ENCODE data around the gene ABCD4.
"Not testable (repeated sequence)": the region's sequence is repeated elsewhere in the genome, so short reads cannot be mapped to it uniquely, and the experiment has no call there.

The ABCD4 gene

DNA sequence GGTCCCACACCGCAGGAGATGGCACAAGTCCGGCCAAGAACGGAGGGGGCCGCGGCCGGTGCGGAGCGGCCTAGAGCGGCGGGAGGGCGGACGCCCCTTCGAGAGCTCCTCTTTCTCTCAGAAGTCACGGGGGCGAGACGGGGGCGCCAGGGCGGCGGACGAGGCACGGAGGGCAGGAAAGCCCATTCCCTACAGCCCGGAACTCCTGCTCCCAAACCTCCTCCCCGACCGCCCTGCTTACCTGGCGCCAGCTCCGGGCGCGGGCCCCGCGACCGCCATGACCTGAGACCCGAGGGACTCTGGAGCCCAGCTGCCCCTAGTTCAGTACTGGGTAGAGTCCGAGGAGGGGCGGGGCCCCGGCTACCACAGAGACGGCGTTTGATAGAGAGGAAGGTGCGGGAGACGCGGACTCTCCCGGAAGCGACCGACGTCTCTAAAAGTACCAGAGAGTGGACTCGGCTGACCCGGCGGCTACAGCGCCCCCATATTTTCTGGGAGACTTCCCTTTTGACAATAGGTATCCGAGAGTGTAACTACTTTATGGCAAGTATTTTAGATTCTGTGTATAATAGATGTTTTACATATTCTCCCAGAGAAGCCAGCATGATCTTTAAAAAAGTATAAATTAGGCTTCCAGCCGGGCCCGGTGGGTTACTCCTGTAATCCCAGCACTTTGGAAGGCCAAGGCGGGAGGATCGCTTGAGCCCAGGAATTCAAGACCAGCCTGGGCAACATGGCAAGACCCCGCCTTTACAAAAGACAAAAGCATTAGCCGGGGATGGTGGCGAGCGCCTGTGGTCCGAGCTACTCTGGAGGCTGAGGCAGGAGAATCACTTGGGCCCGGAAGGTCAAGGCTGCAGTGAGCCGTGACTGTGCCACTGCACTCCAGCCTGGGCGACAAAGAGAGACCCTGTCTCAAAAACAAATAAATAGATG is at the start of gene ABCD4:
TSS of gene ABCD4 (minus strand) at position 301 of the 936 bp plus-strand sequence. CDS start at position 279, 22 bp downstream.
- DNase-seq (ENCODE audit: low read depth) = peak; percentile 60

DNA sequence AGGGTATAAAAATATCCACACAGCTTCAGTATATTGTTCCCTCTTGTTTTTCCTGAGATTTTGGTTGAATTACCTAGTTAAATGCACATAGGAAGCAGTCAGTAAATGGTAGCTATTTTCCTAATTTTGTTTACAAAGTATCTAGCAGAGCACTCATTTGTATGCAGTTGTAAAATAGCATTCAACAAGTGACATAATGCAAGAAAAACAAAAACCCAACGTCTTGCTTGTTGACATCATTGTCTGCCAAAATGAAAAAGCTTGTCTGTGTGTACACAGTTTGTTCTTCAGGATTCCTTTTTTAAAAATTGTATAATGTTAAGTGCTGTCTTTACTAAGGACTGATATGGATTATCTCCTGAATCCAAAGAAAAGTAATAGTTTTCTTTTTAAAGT is 48.2 kb upstream of the ABCD4 start:
- DNase-seq (ENCODE audit: low read depth) = no peak

DNA sequence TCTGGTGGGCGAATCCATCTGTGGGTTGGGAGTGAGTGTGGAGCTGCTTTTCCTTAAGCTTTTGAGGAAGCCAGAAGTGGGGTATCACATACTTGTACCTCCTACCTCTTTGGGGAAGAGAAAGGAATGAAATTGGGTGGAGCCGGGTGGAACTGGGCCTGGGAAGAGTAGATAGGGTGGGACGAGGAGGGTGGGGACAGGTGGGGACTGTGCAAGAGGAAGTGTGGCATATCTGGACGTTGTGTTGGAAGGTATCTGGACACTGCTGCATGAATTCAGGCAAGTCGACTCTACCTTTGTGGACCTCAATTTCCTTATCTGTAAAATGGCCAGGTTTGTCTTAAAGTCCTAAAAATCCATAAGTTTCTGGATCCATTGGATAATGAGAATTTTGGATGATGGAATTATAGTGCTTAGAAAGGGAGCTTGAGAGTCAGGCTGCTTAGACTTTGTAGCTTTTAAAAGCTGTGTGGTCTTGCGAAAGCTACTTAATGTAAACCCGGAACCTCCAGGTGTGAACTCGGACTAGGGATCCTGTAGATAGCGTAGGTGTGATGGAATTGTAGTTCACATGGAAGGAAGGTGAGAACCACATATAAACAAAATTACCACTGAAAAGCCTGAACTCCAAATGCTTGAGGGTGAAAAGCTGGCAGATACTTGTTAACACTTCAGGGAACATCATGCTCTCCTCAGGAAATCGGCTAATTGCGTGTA is 47.6 kb upstream of the ABCD4 start:
- no peak for DNase-seq (ENCODE audit: low read depth)

DNA sequence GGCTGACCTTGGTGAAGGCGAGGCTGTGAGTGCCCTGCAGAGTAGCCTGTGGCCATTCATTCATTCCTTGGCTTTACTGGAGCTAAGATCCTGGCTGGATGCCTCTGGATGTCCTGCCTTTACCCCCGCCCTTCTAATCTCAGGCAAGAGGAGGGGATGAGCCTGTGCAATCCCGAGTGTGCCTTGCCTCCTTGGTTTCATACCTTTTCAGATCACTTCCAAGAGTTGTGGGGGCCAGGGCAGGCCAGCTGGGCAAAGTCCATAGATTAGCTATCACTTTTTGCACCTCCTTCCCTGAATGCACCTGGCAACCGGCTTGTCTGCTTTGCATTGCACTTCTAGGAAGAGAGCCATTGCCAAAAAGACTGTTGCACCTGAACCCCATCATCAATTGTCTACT is 47.0 kb upstream of the ABCD4 start:
- DNase-seq (ENCODE audit: low read depth) = no peak

DNA sequence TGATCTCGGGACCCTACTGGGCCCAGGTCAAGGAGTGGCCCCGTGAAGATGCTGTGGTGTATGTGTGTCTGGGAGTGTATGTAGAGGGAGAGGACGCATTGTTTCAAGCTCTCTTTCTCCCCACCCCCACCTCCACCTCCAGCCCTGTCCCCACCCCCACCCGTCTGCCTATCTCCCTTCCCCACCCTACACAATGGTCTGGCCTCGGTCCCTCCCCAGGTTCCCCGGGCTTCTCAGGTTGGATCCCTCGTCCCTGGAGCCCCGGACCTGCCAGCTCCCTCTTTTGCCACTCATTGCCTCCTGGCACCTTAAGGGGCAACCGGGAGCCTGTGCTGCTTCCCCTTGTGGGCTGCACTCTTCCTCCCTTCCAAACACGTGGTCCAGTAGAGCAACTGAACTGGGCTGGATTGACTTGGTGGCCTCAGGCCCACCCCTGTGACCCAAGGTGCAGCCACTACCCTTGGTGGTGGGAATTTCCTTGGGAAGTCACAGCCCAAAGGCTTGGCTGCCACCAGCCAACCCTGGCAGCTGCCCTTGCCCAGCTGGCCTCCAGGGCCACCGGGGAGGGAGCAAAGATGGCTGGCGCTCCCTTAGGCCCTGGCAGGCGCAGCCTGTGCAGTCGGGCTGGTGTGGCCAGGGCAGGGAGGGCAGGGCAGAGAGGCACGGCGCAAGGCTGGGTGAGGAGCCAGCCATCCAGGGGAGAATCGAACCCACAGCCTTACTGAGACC is 46.2 kb upstream of the ABCD4 start:
- no peak for DNase-seq (ENCODE audit: low read depth)

DNA sequence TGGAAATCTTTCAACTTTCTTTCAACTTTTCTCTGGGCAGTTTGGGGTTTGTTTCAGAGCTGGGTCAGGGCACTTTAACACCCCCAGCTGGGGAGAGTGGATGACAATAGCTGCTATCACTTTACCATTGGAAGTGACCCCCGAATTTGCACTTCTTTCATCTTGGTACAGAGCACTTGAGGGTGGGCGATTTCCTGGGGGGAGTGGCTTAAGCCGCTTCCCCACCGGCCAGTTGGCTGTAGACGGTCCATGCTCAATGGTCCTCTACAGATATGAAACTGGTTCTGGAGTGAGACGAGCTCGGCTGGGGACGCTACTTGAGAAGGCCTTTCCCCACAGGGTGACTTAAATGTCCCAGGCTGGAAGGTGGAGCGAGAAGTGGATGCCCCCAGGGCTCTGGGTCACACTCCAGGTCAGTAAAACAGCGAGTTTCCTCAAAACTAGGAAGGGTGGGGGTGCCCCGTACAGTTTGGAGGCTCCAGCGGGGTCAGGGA is 45.6 kb upstream of the ABCD4 start, which contains the start of gene VRTN:
TSS of gene VRTN (plus strand) at position 231 of the 494 bp plus-strand sequence. CDS start 8,313 bp downstream, outside the sequence.
- no peak for DNase-seq (ENCODE audit: low read depth)

DNA sequence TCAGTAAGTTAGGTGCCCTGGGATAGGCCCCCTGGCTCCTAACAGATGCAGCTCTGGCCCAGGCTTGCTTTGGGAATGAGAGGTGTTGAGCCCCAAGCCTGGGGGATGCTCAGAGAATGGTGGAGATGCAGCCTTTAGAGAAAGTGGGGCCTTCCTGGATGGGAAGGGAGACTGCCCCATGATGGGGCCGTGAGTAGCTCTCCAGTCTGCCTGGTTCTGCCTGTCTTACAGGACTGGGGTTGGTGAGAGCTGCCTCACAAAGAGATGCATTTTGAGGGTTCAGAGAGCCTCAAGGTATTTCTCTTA is 45.0 kb upstream of the ABCD4 start:
- no peak for DNase-seq (ENCODE audit: low read depth)

DNA sequence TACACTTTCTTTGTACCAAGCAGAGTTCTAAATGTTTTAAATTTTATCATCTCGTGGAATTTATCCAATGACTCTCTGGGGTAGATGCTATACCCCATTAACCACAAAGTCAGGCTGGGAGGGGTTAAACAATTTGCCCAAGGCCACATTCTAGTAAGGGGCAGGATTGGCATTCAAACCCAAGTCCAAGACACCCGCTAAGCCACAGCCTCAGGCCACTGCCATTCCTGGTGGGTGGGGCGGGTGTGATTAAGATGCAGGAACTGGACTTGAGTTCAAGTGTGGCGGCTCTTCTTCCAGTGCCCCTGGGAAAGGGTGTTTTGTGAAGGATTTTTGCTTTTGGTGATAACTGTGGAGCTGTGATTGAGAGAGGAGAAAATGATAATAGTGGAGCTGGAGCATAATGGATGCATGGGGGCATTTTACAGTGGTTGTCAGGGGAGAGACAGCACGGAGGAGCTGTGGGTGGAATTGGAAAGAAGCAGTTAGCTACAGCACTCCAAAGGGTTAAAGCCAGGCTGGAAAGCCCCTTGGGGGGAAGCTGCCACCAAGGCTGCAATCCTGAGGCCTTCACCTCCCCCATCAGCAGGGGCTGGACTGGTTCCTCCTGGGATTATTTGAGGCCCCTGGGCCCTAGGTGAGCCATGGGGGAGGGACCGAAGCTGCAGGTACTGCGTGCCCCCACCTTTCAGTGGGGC is 44.5 kb upstream of the ABCD4 start:
- no peak for DNase-seq (ENCODE audit: low read depth)

DNA sequence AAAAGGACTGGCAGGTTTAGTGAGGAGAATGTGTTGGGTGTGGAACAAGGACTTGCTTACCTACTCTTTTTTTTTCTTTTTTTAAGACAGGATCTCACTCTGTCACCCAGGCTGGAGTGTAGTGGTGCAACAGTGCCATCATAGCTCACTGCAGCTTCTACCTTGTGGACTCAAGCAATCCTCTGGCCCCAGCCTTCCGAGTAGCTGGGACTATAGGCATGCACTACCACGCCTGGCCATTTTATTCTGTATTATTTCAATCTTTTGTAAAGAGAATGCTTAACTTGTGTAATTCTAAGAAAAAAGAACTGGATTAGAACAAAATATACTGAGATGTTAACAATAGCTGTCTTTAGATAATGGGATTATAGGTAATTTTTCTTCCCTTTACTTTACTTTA is 43.6 kb upstream of the ABCD4 start:
- DNase-seq (ENCODE audit: low read depth) = no peak

DNA sequence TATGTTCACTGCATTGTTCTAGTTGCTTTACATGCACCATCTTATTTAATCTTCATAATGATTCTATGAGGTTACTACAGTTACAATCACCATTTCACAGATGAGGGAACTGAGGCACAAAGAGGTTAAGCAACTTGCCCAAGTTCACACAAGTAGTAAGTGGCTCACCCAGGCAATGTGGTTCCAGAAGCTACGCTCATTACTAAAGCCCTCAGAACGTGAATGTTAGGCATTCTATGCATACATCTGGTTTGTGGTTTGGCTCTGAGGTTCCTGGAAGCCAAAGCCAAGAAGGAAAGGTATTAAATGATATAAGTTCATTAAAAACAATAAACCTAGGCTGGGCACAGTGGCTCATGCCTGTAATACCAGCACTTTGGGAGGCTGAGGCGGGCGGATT is 31.2 kb upstream of the ABCD4 start:
- peak; percentile 83 for DNase-seq (ENCODE audit: low read depth)

DNA sequence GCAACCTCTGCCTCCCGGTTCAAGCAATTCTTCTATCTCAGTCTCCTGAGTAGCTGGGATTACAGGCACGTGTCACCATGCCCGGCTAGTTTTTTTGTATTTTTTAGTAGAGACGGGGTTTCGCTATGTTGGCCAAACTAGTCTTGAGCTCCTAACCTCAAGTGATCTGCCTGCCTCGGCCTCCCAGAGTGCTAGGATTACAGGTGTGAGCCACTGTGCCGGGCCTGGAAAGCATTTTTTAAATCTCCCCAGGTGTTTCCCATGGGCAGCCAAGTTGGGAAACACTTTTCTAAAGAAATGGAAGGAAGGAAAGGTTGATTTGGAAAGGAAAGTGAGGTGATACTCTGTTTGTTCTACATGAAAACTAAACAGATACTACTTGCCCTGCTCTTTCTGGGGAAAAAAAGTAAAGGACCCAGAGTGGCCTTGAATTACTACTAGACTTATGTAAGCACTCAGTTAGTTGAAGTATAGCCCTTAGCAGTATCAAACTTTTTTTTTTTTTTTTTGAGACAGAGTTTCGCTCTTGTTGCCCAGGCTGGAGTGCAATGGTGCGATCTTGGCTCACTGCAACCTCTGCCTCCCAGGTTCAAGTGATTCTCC is 27.3 kb upstream of the ABCD4 start:
- not testable (repeated sequence) for DNase-seq (ENCODE audit: low read depth)

DNA sequence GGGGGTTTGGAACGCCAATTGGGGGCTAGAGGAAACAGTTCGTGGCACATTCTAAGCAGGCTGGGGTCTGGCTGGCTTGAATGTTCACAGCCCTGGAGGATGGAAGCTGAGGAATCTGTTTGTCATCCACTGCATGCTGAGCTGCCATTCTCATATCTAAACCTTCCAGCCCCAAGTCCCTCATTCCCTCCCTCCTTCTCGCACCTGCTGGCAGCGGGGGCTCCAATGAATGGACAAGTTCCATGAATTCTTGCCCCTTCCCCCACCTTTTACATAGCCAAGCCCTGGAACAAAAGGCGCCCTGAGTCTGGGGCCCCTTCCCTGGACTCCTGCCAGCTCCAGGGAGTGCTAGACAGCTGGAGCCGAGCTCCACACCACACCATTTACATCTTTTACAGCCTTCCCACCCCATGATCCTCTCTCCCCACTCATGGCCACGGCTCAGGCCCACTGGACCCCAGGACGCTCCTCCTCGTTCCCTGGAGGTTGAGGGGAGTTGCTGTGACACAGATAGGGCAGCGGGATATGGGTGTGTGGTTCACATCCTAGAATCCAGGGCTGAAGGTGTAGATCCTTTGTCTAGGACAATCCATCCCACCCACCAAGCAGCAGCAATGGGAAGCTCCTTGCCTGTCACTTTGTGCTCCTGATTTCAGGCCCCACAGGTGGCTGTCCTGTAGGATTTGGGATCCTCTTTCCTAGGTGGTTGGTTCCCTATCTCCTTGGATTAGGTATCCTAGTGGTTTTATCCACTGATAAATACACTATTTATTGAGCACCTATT is 23.8 kb upstream of the ABCD4 start:
- no peak for DNase-seq (ENCODE audit: low read depth)

DNA sequence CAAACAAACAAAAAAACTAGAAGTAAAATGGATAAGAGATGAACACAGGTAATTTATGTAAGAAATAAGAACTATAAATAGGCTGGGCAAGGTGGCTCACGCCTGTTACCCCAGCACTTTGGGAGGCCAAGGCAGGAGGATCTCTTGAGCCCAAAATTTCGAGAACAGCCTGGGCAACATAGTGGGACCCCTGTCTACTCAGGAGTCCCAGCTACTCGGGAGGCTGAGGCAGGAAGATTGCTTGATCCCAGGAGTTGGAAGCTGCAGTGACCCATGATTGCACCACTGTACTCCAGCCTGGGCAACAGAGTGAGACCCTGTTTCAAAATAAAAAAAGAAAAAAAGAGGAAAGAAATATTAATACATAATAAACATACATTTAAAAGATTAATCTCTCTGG is 22.7 kb upstream of the ABCD4 start:
- no peak for DNase-seq (ENCODE audit: low read depth)

DNA sequence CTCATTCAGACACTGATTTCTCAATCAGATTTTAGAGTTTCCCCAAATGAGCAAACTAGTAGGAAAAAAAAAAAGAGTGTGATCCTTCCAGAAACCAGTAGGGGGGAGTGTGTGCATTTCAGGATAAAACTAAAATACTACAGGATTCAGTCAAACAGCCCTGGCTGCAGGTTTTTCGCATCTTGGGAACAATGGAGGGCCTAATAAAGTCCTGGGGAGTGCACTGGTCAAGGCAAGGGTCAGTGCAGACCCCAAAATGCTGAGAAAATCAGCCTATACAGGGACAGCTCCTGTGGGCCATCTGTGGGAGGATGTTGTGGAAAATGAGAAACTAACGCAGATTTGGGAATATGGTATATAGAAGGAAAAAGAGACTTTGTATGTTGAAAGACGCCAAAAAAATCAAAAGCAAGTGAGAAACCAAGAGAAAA is 22.2 kb upstream of the ABCD4 start:
- DNase-seq (ENCODE audit: low read depth) = no peak

DNA sequence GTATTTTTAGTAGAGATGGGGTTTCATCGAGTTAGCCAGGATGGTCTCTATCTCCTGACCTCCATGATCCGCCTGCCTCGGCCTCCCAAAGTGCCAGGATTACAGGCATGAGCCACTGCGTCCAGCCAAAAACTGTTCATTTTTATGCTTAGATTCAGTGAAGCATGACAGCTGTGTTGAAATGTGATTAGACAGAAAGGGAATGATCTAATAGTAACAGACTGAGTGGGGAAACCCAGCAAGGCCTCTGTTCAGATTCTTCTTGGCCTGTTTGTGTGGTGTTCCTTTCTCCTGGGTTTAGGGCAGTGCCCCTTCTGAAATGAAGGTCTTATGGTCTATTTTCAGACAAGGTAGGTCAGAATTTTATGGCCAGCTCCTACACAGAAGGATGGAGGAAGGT is 11.8 kb upstream of the ABCD4 start:
- DNase-seq (ENCODE audit: low read depth) = no peak

DNA sequence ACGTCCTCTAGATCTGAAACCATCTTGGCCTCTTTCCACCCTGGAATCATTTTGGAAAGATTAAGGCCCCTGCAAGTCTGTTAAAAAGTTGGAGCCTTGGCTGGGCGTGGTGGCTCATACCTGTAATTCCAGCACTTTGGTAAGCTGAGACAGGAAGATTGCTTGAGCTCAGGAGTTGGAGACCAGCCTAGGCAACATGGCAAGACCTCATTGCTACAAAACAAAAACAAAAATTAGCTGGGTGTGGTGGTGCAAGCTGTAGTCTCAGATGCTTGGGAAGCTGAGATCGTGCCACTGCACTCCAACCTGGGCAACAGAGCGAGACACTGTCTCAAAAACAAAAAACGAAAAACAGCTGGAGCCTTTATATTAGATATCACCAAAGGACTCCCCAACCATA is 10.9 kb upstream of the ABCD4 start:
- DNase-seq (ENCODE audit: low read depth) = no peak

DNA sequence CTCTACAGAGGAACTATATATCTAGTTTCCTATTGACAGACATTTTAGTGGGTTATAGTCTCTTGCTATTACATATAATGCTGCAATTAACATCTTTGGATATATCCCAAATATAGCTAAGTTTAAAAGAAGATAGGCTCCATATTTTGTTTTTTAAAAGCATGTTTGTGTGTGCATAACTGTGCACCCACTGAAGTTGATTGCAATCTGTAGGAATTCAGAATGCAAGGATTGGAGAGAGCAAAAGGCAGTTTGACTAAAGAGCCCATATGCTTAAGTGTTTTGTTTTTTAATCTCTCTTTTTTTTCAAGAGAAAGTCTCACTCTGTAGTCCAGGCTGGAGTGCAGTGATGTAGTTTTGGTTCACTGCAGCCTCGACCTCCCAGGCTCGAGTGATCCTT is 9.4 kb upstream of the ABCD4 start:
- no peak for DNase-seq (ENCODE audit: low read depth)

DNA sequence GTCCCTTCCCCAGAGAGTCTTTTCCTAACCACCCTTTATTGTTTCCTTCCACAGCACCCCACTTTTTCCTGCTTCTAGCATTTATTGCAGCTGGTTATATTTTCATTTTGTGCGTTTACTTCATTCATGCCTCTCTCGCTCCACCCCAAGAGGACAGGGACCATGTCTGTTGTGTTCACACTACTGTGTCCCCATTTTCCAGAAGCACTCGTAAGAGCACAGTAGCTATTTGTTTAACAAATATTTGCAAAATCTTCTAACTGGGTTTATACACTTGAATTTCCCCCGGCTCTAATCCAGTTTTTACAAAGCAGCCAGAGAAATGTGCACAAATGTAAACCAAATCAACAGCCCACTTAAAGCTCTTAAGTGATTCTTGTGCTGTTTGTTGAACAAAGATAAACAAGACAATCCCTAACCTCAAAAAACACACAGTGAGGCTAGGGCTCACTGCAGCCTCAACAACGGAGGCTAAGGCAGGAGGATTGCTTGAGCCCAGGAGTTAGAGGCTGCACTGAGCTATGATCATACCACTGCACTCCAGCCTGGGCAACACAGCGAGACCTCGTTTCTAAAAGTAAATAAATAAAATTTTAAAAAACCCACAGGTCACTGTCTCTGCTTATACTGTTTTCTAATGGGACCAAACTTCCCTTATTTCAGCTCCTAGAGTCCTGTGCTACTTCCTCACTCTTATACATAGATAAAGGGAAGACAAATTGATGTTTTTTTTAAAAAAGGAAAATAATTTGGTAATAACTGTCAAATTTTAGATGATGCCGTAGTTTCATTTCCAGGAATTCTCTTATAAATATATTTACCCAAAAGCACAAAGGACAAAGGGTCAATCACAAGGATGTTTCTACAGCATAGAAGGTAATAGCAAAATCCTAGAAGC is 6.6 kb upstream of the ABCD4 start:
- no peak for DNase-seq (ENCODE audit: low read depth)

DNA sequence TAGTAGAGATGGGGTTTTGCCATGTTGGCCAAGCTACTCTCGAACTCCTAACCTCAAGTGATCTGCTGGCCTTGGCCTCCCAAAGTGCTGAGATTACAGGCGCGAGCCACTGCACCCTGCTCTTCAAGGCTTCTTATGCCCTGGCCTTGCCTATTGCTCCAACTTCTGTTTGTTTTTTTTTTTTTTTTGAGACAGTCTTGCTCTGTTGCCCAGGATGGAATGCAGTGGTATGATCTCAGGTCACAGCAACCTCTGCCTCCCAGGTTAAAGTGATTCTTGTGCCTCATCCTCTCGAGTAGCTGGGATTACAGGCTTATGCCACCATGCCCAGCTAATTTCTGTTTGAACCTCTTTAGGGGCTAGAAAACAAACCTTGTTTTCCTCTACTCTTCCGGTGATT is 6.0 kb upstream of the ABCD4 start:
- no peak for DNase-seq (ENCODE audit: low read depth)
